Stimulated activated CD8-positive, alpha-beta memory T cell treated with anti-CD3 and anti-CD28 coated beads, Interleukin-15, amount 100 ng/mL, for 1 hour (primary cell): ENCODE results near the gene CPEB1.

ENCODE experiments used
- DNase-seq: peaks from one replicate; pipeline ENCODE4 v3.0.0-alpha.2; 2020; ENCODE audit warnings: low read depth

The CPEB1 gene

DNA sequence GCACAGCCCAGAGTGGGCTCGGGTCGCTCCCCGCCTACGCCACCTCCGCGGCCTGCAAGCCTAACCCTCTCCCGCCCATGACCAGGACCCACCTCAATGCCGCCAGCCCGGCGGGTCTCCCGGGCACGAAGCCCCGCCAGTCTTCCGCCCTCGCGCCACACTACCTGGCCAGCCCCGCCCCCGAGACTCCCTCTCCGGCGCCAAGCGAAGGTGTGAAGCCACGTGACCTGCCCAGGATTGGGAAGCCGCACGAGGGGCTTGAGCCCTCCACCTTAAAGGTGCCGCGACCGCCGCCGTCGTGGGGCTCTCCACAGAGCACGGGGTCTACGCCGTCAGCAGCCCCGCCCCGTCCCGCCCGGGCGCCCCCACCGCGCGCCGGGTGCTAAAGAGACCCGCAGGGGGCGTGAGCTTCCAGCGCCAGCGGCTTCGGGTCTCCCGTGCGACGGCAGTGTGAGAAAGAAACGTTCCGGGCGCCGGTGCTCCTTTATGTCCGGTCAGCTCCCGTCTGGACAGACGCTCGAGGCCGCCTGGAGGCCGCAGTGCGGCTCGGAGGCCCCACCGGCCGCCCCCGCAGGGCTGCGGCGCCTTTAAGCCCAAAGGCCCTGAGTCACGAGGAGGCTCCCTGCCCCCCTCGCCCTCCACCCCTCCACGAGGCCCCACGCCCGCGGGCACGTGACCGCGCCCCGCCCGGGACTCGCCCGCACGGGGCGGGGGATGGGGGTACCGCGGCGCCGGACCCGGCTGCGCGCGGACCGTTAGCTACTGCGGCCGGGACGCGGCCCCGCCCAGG, at the start of gene CPEB1:
CPEB1 (minus strand) TSS at position 319 of the 790 bp plus-strand sequence. CDS start 18,904 bp downstream, outside the sequence.
- DNase-seq = no peak

DNA sequence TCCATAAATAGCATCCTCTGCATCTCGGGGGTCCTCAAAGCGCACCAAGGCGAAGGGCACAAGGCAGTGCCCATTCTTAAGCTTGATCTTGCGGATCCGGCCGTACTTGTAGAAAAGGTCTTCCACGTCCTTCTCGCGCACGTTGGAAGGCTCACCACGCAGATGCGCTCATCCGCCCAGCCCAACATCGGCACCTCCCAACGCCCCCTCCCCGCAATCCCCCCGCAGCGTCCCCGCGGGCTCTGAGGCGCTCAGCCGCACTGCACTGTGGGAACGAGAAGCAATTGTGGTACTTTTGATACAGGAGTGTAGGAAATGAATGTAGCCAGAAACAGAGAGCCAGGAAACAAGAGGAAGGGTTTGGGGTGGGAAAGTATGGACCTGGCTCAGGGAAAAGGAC, 45.0 kb upstream of the CPEB1 start:
- DNase-seq = no peak

DNA sequence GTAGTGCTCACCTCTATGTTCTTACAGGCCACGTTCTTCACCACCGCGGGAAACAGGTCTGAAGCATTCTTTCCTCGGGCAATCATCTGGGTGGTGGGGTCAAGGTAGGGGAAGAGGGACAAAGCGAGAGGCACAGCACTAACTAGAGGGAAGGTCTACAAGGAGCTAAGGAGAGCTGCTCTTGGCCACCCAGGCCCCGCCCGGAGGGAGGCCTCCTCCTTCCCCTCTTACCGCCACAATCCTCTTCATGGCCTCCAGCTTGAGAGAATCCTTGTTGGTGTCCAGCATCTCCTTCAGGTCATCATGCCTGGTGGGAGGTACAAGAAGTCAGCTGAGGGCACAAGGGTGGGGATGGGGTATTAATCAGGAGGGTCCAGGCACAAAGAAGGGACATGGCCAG, 42.0 kb upstream of the CPEB1 start:
- no peak for DNase-seq

DNA sequence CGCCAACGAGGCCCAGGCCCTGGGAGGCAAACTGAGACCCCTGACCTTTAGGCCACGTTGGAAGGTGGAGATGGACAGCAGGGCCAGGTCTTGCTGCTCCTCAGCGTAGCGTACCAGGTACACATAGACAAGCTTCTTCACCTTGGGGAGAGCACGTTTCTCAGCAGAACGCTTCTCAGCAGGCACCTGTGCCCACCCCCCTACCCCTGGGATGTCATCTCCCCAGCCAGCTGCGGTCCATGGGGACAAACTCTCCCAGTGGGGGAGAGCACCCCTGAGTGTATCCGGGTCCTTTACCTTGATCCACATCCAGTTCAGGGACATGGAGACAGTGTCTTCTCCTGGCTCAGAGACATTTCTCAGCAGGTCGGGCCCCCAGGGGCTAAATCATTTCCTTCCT, 41.5 kb upstream of the CPEB1 start:
- no peak for DNase-seq

DNA sequence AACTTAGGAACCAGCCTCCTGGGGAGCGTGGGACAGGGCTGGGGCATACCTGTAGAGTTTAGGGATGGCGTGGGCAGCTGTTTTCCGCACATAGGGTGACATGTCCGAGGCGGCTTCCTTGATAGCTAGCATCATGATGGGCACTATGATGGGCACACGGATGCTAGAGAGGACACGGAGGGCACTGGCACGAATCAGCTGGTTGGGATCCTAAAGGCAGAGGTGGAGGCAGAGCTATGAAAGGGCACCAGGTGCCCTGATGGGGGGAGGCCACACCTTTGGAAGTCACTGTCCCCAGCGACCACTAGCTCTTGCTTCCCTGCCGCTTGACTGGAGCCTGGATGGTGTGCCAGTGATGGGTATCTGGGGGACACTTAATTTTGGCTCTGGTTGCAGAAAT, 34.2 kb upstream of the CPEB1 start:
- no peak for DNase-seq

DNA sequence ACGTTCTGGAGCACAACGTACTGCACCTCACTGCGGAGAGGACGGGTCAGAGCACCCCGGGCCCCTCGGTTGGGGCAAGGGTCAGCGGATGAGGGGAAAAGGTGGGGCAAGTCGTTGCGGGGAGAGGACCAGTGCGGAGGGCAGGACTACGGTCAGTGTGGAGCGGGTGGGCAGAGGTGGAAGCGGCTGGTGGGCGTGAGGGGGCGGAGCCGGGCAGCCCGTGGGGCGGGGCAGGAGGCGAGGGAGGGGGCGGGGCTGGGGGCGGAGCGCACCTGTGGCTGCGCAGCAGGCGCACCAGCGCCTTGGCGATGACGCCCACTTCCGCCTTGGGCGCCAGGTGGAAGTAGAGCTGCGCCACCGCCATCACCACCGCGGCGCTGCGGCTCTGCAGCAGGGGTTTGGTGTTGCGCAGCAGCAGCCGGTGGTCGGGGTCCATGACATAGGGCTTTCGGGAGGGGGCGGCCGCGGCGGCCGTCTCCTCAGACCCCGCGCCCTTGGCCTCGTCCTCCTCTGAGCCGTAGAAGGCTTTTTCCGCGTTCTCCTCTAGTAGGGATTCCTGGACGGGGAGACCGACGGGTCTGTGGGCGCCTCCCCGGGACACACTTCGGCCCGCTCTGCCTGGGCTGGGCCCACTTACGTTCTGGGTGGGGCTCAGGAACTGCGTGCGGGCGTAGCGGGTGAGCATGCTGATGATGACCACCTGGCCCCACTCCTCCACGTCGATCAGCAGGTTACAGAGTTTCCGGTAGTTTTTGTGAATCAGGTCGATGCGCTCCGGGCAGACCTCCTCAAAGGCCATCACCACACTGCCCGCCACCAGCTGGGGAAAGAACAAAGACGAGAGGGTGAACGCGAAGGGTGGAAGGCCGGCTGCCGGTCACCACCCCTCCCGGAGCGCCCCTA, 33.3 kb upstream of the CPEB1 start:
- peak; percentile 61 for DNase-seq

DNA sequence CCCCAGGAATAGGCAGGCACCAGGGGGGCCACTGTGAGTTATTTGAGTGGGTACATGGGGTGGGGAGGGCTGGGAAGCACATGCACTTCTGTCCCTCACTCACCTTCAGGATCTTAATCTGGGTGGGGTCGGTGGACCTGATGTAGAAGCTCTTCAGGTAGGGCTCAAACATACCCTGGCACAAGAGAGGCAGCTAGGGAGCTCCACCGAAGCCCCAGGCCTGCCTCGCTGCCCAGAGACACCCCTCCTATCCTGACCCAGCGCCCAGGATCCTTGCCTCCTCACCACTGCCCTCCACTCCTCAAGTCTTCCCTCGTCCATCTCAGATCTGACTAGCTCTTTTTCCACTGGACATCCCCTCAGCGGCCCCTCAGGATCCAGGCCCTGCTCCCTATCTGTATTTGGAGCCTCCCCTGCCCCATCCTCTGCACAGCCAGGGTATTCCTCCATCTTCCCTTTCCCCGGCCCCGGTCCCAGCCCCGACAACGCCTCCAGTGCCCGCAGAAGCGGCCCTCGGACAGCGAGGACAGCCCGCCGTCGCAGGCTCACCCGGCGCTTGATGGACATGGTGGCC, 32.5 kb upstream of the CPEB1 start:
- no peak for DNase-seq

DNA sequence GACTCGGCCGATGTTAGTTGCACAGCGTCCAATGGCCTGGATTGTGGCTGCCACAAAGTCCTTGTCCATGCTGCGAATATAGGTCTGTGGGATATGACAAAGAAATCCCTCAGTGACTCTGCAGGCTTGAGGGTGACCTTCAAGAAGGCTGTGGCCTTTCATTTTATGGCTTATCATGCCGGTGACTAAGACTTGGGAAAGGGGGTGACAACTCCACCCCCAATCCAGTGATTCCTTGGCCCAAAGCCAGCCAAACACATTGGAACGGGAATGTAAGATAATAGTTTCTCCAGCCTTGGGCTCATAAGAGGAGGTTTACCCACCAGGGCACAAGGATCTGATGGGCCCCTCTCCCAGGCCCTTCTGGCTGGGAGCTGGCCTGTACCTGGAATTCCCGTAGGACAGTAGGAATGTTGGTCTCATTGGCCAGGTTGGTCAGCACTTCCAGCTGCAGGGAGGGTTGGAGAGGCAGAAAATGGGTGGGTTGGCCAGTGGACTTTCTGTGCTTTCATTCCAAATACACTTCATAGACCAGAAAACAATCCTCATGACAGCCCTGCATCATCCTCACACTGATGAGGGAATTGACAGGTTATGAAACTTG, 30.7 kb upstream of the CPEB1 start:
- no peak for DNase-seq

DNA sequence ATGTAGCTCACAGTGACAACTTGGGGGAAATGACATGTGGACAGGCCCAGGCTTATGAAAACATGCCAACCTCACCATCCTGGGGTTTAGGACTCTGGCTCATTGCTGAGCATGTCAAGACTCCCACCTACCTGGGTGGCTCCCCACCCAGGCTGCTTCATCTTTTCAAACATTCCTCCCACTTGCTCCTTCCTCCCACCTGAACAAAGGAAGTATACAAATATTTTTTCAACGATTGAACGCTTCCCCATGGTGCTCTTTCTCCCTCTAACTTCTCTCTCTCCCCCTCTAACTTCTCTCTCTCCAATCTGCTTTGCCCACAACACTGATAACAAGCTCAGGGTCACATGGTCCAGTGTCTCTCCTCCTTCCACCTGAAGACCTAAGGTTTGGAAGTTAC, 27.7 kb upstream of the CPEB1 start:
- no peak for DNase-seq

DNA sequence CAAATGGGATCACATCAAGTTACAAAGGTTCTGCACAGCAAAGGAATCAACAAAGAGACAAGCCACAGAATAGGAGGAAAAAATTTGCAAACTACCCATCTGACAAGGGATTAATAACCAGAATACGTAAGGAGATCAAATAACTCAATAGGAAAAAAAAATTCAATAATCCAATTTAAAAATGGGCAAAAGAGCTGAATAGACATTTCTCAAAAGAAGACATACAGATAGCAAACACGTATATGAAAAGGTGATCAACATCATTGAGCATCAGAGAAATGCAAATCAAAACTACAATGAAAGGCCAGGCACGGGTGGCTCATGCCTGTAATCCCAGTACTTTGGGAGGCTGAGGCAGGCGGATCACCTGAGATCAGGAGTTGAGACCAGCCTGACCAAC, 23.5 kb upstream of the CPEB1 start:
- DNase-seq = no peak

DNA sequence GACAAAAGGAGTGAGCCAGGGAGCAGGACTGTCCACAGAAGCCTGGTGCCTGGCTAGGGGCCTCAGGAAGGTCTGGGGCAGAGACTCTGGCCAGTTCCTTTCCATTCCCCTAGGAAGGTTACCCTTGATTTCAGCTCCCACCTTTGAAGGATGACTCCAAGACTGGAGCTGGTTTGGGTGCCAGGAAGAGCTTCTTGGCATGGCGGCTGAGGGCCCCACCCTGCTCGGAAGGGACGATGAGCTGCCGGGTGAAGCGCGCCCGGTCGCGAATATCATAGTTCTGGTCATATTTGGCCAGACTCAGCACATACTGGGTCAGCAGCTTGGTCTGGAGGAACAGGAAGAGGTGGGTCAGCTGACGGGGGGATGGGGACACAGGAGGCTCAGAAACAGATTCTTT, 19.4 kb upstream of the CPEB1 start:
- DNase-seq = no peak

DNA sequence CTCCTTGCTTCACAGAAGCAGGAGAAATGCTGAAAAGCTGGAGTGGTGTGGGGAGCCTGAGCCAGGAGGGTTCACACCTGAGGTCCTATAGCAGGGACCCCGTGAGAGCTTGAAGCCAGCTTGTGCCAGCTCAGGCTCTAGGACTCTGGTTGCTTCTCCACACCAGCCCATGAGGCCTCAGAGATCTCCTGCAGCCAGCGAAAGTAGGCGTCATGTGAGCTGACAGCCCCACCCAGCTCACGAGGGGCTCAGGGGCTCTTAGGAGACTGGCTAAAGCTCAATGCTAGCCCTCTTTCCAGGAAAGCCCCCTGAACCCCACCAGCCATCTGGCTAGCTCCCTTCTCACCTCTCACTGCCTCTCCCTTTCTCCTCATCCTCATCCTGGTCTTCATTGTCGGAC, 16.9 kb upstream of the CPEB1 start:
- no peak for DNase-seq

DNA sequence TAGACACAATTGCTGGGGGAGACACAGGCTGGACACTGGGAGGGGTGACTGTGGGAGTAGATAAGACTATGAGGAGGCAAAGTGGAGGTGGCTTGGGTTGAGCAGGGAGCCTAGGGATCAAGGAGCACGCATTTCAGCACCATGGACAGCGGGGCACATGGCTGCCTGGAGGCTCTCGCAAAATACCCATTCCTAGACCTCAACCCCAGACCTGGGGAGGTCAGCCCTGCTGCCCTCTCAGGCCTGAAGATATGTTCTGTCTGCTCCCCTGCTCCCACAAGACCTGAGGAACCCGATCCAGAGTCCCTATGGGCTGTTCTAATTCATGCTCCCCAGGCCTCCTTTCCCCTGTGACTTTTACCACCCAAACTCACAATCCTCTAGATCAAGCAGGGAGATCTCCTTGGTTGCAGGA, 16.0 kb upstream of the CPEB1 start:
- DNase-seq = no peak

DNA sequence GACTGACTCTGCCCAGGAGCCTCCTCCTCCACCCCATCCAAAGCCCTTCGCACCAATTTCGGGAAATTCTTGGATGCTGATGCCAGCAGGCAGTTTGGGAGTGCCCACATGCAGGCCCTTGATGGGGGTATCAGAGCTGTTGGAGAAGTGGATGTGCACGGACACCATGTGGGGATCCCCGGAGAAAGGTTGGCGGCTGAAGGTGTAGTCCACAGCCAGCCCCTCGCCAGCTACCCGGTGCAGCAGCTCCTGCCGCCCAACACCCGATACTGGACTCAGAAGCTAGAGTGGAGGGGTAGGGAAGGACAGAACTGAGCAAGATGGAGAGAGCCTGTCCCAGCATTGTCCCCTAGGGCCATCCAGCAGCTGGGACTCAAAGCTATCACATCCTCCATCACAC, 15.5 kb upstream of the CPEB1 start:
- DNase-seq = no peak

DNA sequence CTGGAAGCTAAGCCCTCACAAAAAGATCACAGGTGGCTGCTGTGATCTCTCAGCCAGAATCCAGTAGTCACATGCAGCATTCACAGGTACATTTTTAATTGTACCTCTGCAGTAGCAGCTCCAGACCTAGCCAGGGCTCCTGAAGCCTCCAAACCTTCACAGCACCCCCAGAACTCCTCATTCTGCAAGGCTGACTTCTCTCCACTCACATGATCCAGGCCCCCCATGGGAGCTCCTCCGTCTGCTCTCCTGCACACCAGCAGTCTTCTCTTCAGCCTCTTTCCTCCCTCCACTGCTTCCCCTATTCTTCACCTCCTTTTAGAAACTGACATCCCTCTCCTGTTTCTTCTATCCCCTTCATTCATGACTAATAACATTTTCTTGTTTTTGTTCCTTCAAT, 13.2 kb upstream of the CPEB1 start:
- no peak for DNase-seq

DNA sequence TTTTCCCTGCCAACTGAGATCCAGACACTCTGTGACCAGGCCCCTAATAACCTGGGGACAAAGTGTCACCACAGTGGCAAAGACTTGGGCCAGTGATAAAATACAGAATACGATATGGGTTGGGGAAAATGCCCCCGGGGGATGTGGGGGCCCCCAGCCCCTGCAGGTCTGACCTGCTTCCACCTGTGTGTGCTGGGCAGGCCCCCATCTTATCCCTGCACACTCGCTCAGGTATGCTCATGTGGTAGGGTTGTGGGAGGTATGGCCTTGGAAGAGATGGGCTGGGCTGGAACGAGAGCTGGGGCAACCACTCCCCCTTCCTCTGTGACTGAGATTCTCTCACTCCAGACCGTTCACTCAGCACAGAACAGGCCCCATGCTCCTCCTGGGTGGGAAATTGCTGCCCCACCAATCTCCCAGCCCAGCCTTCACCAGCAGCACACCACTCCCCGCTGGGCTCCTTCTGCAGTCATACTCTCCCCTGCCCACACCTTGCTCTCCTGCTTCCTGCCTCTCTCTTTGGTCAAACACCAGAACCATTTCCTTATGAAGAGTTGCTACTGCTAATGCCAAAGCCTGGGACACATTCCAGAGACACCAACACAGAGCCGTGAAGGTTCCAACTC, 9.6 kb upstream of the CPEB1 start:
- no peak for DNase-seq

DNA sequence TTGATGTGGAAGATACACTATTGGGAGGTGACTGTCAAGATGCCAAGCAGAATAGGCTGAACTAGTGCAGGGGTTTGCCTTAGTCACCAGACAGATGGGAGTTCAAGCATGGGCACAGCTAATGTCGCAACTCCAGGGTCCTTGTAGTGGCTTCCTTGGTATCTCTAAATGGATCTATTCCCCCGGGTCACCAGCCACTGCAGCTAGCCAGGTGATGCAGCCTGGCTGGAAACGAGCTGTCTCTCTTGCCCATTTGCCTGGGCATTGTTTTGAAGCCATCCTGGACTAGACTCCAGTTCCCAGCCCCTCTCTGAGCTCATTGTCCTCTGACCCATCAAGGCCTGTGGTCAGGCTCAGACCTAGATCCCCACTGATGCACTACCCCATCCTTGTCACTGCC, 8.4 kb upstream of the CPEB1 start:
- no peak for DNase-seq

DNA sequence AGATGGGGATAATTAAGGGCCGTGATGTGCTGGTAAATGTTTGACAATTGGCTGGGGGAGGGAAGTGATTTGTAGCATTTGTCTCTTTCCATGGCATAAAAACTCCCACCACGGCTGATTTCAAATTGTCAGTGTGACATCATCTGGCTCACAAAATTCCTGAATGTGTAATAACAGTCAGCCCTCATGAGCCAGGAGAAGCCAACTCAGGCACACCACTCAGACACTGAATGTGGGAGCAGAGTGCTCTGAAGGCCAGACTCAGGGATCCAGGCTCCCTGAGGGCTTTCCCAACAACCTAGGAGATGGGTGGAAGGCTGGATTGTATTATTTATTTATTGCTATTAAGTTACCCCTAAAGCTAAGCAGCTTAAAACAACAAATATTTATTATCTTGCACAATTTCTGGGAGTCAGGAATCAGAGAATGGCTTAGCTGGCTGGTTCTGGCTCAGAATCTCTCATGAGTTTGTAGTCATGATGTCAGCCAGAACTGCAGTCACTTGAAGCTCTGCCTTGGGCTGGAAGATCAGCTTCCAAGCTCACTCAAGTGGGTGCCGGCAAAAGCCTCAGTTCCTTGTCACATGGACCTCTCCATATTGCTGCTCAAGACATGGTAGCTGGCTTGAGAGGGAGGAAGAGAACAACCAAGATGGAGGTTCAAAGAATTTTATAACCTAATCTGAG, 6.5 kb upstream of the CPEB1 start:
- DNase-seq = no peak

DNA sequence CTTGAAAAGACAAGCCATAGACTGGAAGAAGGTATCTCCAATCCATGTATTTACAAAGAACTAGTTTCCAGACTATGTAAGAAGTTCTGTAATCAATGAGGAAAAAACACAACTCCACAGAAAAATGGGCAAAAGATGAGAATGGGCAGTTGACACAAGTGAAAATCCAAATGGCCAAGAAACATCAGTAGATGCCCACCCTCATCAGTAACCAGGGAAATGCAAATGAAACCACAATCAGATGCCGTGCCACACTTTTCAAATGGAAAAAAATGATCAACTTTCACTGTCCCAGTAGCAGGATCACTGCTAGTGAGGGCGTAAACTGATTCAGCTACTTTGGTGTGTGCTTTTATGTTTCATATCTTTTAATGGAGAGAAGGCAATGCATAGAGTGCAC, 4.5 kb upstream of the CPEB1 start:
- DNase-seq = no peak

DNA sequence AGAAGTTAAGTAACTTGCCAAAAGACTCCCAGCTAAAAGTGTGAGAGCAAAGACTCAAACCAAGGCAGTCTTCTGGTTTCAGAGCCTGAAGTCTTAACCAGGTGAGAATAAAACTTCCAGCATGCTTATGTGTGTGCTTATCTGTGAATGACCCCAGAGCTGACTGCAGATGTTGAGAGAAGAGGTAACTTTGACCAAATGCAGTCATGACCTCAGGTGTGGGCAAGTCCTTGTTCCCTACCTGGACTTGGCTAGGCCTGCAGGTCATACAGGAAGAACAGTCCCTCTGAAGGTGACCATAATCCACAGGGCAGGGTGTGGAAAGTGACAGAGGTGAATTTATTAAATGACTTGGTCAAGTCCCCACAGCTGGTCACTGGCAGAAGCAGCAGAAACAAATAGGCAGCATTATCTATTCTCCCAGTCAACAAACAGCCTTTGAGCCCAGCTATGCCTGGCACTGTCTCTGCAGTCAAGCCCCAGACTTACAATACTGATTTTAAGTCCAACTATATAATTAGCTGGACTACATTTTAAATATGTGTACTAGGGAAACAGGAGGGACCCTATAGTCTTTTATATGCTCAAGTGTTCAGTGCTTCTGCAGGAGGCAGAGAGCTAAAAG, 3.0 kb upstream of the CPEB1 start:
- DNase-seq = no peak
